Measurements from ENCODE around the gene SEM1. TPM values are rescaled to one million over a fixed set of nuclear protein-coding genes. Genes with fewer than 3 reads are reported as not detected.

SEM1 gene
- total and polyA plus RNA-seq, 7 donors, result 16.3 to 102 (median 37.0) TPM

- H3K4me3 ChIP-seq, result no peak overlapping the region
- intact Hi-C loops (cut with DNase I), result no loop called here
- H3K9me3 ChIP-seq, result no peaks in the 10 kb centered on the region
- H3K27ac ChIP-seq, result no peak overlapping the region
- peaks cover 0 to 15% (median 12%) of the 10 kb centered on the region in 4 donors for H3K4me1 ChIP-seq
- 85 to 91% methylated on average over 1 of the region's 1 CpG for WGBS, 2 donors
- no peak for DNase-seq
- H3K27me3 ChIP-seq, result no peaks in the 10 kb centered on the region
- TF ChIP-seq CTCF (IDR thresholded peaks at IDR 0.05) (no peak), POLR2A (IDR thresholded peaks at IDR 0.05) (no peak), EP300 (IDR thresholded peaks at IDR 0.05) (no peak), POLR2AphosphoS5 (IDR thresholded peaks at IDR 0.05) (no peak)
- H3K36me3 ChIP-seq, result peaks cover 0 to 5% (median 0%) of the 10 kb centered on the region in 4 donors
Observed at GRCh38 chr7:96675548-96675947, 34.1 kb downstream of the SEM1 start.

GRCh38 chr7:96674565-96674964 is 35.1 kb downstream of the SEM1 start:
- Histone ChIP-seq H3K27ac (no peak overlapping the region), H3K4me3 (no peak overlapping the region), H3K9me3 (no peaks in the 10 kb centered on the region), H3K36me3 (peaks cover 0 to 5% (median 0%) of the 10 kb centered on the region in 4 donors), H3K27me3 (no peaks in the 10 kb centered on the region), H3K4me1 (peaks cover 0 to 24% (median 15%) of the 10 kb centered on the region in 4 donors)
- intact Hi-C loops (cut with DNase I), result no loop called here
- no peak for DNase-seq
- WGBS, 2 donors, result 96 to 97% methylated on average over 4 of the region's 4 CpGs
- no peak for TF ChIP-seq POLR2AphosphoS5 (IDR thresholded peaks at IDR 0.05)
- TF ChIP-seq CTCF (IDR thresholded peaks at IDR 0.05), result no peak
- TF ChIP-seq POLR2A (IDR thresholded peaks at IDR 0.05), result no peak
- no peak for TF ChIP-seq EP300 (IDR thresholded peaks at IDR 0.05)

GRCh38 chr7:96671854-96672253 is 37.8 kb downstream of the SEM1 start:
- no peaks in the 10 kb centered on the region for H3K27me3 ChIP-seq
- no peak overlapping the region for H3K27ac ChIP-seq
- no peaks in the 10 kb centered on the region for H3K9me3 ChIP-seq
- H3K36me3 ChIP-seq, result peaks cover 0 to 15% (median 0%) of the 10 kb centered on the region in 4 donors
- no peak overlapping the region for H3K4me3 ChIP-seq
- 91 to 95% methylated on average over 3 of the region's 3 CpGs for WGBS, 2 donors
- DNase-seq, result no peak
- peaks cover 0 to 24% (median 15%) of the 10 kb centered on the region in 4 donors for H3K4me1 ChIP-seq
- TF ChIP-seq POLR2A (IDR thresholded peaks at IDR 0.05), result no peak
- no peak for TF ChIP-seq EP300 (IDR thresholded peaks at IDR 0.05)
- intact Hi-C loops (cut with DNase I), result no loop called here

DNA sequence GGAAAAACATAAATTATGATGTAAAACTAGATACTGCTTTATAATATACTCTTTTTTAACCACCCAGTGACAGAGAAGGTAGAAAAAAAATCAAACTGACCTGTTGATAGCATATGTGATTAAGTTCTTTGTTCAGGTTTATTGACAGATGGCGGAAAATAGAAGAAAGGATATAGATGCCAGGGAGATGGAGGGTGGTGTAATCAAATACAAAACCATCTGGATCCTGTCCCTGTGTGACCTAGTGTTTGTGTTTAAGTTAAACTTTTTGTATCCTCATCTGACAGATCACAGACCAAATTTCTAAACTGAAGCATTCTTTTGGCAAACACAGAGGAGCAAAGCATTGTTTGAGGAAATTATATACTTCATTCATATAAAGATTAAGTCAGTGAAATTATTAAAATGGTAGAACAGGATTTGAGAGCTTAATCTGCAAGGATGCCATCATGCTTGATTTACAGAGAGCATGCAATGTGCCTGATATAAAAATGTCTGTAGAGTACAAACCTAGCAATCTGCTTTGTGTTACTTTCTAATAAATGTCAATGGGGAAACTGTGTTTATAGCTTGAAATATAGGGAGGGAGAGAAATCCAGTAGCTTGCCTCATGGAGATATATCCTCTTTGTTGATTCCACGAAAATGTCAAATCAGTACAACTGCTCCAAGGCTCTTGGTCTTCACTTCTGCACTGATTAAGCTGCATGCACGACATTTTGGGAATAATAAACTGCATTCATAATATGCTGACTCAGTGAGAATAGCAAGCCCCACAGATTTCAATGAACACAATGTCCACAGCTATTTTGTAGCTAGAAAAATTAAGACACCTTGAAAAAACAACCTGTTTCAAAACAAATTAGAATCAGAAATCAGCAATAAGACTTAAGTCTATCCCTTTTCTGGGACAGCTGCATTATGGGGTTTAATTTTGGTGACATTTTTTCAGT is 39.0 kb downstream of the SEM1 start:
- peak; percentile 94 to 99 (median 98) for TF ChIP-seq POLR2AphosphoS5 (IDR thresholded peaks at IDR 0.05)
- TF ChIP-seq CTCF (IDR thresholded peaks at IDR 0.05), result no peak
- peak in 3 of 4 donors; percentile 58 to 95 (median 94) for TF ChIP-seq EP300 (IDR thresholded peaks at IDR 0.05)
- no peak for TF ChIP-seq POLR2A (IDR thresholded peaks at IDR 0.05)
- H3K36me3 ChIP-seq, result peaks cover 0 to 17% (median 0%) of the 10 kb centered on the region in 4 donors
- WGBS, 2 donors, result 78 to 91% methylated on average over 3 of the region's 3 CpGs

DNA sequence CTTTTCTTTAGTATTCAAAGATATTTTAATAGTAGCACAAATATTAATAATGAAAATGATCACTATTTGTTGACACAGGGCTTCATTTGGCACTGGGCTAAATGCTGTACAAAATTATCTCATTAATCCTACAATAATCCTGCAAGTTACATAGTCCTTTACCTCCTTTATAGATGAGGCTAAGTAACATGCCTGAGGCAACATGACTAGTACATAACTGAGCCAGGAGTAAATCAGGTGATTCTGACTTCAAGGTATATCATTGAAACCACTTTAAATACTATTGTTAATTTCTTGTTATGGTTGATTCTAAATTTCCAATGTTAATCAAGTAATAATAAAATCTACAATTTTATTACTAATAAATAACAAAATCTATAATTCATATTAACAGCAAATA is 39.8 kb downstream of the SEM1 start:
- no peaks in the 10 kb centered on the region for H3K27me3 ChIP-seq
- no peak for TF ChIP-seq CTCF (IDR thresholded peaks at IDR 0.05)
- no peak for TF ChIP-seq POLR2A (IDR thresholded peaks at IDR 0.05)
- no peak for TF ChIP-seq POLR2AphosphoS5 (IDR thresholded peaks at IDR 0.05)
- TF ChIP-seq EP300 (IDR thresholded peaks at IDR 0.05), result no peak
- intact Hi-C loops (cut with DNase I), result no loop called here
- no peaks in the 10 kb centered on the region for H3K9me3 ChIP-seq
- H3K4me3 ChIP-seq, result no peak overlapping the region
- peaks cover 0 to 17% (median 0%) of the 10 kb centered on the region in 4 donors for H3K36me3 ChIP-seq
- peaks cover 0 to 24% (median 15%) of the 10 kb centered on the region in 4 donors for H3K4me1 ChIP-seq
- peak overlapping the region in 1 of 4 donors; percentile 39 for H3K27ac ChIP-seq
- no peak for DNase-seq

More for the DNA sequence above, 39.0 kb downstream of the SEM1 start:
- H3K27me3 ChIP-seq, result no peaks in the 10 kb centered on the region
- peak overlapping the region in 3 of 4 donors; percentile 18 to 39 (median 29) for H3K27ac ChIP-seq
- H3K4me1 ChIP-seq, result peaks cover 0 to 24% (median 15%) of the 10 kb centered on the region in 4 donors
- H3K9me3 ChIP-seq, result no peaks in the 10 kb centered on the region
- DNase-seq, result no peak
- no peak overlapping the region for H3K4me3 ChIP-seq
- intact Hi-C loops (cut with DNase I), result no loop called here

Data from sigmoid colon (tissue), 7 donors.